GM19324 (cell line): ENCODE measurements around the gene FAM219A.
"Not testable (repeated sequence)": the region's sequence is repeated elsewhere in the genome, so short reads cannot be mapped to it uniquely, and the experiment has no call there.

Experiments used
- ATAC-seq: cut with Tn5 transposase; IDR thresholded peaks from one replicate; pipeline ENCODE4 v1.9.1; 2021; ENCODE audit warnings: mild to moderate bottlenecking, moderate library complexity; ENCODE audit not compliant: unreplicated experiment, low FRiP score

The FAM219A gene

GRCh38 chr9:34379334-34380033 is 78.9 kb downstream of the FAM219A start:
- no peak for ATAC-seq

DNA sequence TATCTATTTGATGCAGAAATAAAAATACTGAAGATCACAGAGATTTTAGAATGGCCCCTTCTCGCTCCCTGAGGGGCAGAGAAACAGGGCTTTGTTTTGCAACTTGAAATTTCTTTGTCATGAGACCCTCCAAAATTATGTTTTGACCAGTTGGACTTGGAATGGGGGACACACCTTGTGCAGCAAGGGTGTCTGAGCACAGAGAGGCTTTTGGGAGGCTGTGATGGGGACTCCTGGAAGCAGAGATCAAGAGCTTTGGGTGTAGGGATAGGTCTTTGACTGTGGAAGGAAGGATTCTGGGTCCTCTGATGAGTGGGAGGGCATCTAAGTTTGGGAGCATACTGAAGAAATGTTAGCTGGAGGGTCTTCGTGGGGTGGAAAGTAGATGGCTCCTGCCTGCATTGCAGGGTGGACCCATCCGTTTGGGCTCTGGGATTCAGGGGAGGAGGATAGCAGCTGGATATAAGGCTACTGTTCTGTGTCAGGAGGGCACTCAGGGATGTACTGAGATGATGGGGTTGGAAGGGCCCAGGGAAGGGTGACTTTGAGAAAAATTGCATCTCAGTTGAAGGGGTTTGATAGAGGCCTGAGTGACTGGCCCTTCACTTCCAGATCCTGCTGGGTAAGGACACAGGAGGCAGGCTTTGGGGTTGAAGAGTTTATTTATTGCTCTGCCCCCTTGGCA is 79.9 kb downstream of the FAM219A start:
- ATAC-seq, result no peak

DNA sequence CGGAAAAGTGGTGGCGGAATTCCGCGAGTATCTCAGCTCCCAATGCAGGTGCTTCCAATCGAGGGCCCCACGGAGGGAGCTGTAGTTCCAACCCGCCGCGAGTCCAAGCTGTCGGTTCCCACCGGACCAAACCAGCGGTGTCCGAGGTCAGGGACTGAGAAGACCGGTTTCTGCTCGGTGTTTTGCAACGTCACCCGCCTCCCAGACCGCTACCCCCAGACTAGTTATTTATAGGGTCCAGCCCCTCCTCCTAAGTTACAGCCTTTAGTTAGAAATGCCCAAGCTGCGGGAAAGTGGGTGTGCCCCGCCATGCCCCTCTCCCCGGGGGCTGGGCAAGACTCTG is 81.0 kb downstream of the FAM219A start:
- ATAC-seq, result no peak

DNA sequence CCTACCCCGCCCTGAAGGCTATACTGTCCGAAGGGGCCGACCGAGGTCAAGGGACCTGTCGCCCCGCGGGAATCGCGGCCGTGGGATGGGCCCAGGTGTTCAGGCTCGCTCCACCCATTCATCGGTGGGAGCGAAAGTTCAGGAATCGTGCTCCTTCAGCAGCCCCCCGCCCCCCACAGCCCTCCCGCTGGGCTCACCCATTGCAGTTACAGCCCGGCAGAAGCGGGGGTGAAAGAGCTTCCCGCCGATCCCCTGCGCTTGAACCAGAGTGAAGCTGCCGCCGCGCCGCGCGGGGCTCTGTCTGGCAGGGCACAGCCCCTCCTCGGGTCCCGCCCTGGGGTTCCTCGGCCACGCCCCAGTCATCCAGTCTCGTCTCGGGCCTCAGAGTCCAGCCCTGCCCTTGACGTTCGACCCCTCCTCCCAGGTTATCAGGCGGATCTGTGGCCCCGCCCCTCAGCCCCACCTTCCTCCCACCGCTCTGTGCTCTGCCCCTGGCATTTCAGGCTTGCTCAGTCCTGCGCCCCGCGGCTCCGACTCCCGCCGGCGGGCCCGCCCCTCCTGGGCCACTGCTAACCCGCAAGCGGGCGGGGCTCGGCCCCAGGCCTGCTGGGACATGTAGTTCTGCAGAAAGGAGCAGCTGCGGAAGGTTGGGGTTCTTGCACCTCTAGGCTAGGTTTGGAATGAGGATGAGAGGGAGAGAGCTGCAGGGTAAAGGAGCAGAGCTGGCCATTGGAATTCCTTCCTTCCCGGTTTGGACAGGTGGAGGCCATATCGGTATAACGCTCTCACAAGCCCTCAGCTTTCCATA is 81.6 kb downstream of the FAM219A start, which contains the start of gene MYORG:
TSS of gene MYORG (minus strand) at position 303 of the 808 bp plus-strand sequence. CDS start 3,955 bp downstream, outside the sequence.
- peak; percentile 89 for ATAC-seq

- ATAC-seq, result no peak
Measured at GRCh38 chr9:34375901-34376595, 82.3 kb downstream of the FAM219A start.

DNA sequence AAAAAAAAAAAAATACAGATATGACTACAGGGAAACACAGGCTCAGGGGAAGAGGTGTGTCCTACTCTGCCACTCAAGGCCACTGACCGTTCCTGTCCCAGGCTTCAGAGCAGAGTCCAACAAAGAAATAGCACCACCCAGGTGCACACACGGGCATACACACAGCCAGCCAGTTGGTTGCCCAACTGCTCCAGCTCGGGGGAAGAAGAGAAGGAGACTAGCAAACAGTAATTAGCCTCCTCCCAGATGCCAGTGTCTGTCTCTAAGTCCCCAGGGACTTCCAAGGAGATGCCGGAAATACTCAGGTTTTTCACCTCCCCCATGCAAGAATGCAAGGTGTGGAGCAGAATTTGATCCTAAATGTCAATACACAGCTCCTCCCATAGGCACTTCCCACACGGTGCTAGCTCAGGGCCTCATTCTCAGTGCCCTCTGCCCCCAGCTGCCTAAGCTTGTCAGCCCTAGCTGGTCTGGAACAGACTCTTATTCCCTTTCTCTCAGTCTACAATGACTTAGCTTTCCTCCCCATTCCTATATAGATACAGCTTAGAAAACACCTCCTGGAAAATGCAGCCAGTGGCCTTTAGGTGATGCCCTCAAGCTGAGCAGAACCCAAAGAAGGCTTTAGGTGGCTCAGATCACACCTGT is 83.3 kb downstream of the FAM219A start:
- no peak for ATAC-seq

GRCh38 chr9:34374339-34374738 is 84.0 kb downstream of the FAM219A start:
- ATAC-seq, result no peak

- ATAC-seq, result no peak
Measured at GRCh38 chr9:34373749-34374148, 84.6 kb downstream of the FAM219A start.

GRCh38 chr9:34372467-34373011 is 85.8 kb downstream of the FAM219A start:
- no peak for ATAC-seq

DNA sequence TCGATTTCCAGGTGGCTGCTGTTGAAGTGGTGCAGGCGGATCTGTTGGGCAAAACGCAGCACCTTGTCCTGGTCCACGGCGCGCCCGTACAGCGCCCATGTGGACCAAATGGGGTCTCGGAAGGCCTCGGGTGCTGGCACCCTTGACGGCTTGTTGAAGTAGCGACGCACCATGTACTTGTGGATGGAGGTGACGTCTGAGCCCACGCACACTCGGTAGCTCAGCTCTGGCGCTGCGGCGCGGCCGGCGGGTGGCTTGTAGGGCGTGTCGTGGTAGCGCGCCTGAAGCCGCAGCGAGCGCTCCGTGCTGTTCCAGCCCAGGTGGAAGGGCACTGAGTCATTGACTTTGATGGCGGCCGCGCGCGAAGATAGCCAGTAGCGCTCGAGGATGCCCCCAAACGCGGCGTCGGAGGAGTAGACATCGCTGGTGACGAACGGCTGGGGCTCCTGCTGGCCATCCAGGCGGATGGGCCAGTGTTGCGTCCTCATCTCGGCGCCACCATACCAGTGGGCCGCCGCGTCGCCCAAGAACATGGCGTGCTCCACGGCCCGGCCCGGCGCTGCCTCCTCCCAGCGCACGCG is 86.4 kb downstream of the FAM219A start:
- no peak for ATAC-seq

- no peak for ATAC-seq
Measured at GRCh38 chr9:34370970-34371880, 87.1 kb downstream of the FAM219A start.

DNA sequence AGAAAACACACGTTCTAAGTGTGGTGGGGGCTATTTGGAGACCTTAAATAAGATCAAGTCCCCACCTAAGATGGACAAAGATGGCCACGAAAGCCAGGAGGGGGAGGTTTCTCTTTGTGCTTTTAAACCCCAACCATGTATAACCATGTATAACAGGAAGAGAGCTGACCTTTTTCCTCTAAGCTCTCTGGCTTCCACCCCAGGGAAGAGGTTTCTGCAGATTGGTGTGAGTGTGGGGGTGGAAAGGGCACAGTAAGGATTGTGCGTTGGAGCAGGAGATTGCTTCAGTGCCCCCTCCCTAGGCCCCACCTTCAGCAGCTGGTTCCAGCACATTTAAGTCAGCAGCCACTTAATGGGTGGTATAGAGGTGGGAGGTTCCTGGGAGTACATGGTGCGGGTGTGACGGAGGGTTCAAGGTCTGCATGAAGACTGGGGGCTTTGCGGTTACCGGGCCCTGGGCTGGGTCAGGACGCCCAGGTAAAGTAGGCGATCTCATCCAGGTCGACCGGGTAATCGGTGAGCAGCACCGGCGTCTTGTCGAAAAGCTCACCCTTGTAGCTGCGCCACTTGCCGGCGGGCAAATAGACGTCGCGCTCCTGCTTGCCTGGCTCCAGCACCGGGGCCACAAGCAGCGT is 87.9 kb downstream of the FAM219A start:
- no peak for ATAC-seq

GRCh38 chr9:34369636-34370035 is 88.7 kb downstream of the FAM219A start:
- ATAC-seq, result no peak

DNA sequence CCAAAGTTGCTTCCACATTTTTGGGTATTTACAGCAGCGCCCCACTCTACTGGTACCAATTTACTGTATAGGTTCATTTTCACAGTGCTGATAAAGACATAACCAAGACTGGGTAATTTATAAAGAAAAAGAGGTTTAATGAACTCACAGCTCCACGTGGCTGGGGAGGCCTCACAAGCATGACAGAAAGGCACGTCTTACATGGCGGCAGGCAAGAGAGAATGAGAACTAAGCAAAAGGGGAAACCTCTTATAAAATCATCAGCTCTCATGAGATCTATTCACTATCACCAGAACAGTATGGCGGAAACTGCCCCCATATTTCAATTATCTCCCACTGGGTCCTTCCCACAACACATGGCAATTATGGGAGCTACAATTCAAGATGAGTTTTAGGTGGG is 89.6 kb downstream of the FAM219A start:
- ATAC-seq, result not testable (repeated sequence)

GRCh38 chr9:34367751-34368410 is 90.5 kb downstream of the FAM219A start:
- ATAC-seq, result not testable (repeated sequence)

- no peak for ATAC-seq
Measured at GRCh38 chr9:34366365-34366764, 92.0 kb downstream of the FAM219A start.

DNA sequence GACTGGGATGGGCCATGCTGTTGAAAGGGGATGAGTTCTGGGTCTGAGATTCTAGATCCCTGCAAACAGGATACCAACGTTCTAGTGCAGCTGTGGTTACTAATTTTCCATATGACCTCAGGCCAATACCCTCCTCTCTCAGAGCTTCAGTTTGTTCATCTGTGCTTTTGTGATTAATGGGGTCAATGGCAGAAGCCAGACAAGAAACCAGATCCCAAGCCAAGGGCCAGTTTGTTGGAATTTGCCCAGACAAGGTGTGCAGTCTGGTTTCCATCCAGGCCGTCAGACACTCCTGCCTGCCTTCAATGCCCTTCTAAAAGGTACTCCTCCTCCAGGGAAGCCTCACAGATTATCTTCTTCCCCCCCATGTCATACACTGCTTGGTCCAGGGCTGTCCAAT is 93.1 kb downstream of the FAM219A start:
- no peak for ATAC-seq
